Measurements from ENCODE around the gene MLKL. TPM values are rescaled to one million over a fixed set of nuclear protein-coding genes. Genes with fewer than 3 reads are reported as not detected.

Gene MLKL
- total RNA-seq, 1 experiment from 2014 or later = 4.3 TPM

GRCh38 chr16:74740795-74741304 is 40.2 kb upstream of the MLKL start (continued):
- TF ChIP-seq ZNF532 (CRISPR knock-in tag; IDR thresholded peaks at IDR 0.05; ENCODE audit: borderline replicate concordance) (no peak), AR (CRISPR knock-in tag; IDR thresholded peaks at IDR 0.05) (no peak), PRDM15 (CRISPR knock-in tag; IDR thresholded peaks at IDR 0.05) (no peak), FOXK1 (CRISPR knock-in tag; IDR thresholded peaks at IDR 0.05) (no peak)

GRCh38 chr16:74739275-74739674 is 38.6 kb upstream of the MLKL start:
- ChIA-PET POLR2A (no interaction called here), CTCF (interaction anchor here (1.2 to 2.9 kb wide), 3 partner anchors 13 to 74 kb away, joined by 4 to 30 read pairs (median 14); no protein-coding TSS in a partner anchor)
- Mint-ChIP-seq H3K4me1 (peaks cover 45% of the 10 kb centered on the region), H3K27ac (peak overlapping the region; percentile 66; the same call in 1 of the 2 replicates), H3K4me3 (no peak overlapping the region), H3K9me3 (no peaks in the 10 kb centered on the region), H3K27me3 (ENCODE audit: low read depth) (no peaks in the 10 kb centered on the region), H3K36me3 (no peaks in the 10 kb centered on the region)
- TF ChIP-seq GRHL2 (CRISPR knock-in tag; IDR thresholded peaks at IDR 0.05; ENCODE audit: insufficient replicate concordance, severe bottlenecking) (no peak), TEAD1 (CRISPR knock-in tag; IDR thresholded peaks at IDR 0.05) (no peak), MXD4 (CRISPR knock-in tag; IDR thresholded peaks at IDR 0.05; ENCODE audit: borderline replicate concordance) (no peak), ELF4 (CRISPR knock-in tag; IDR thresholded peaks at IDR 0.05; ENCODE audit: low read depth) (no peak), E2F5 (CRISPR knock-in tag; IDR thresholded peaks at IDR 0.05) (no peak), ZNF138 (CRISPR knock-in tag; conservative IDR thresholded peaks at IDR 0.05) (no peak)
- ATAC-seq (no peak), DNase-seq (ENCODE audit: low spot score) (no peak)

GRCh38 chr16:74738816-74739215 is 38.2 kb upstream of the MLKL start:
- ChIA-PET POLR2A (no interaction called here), CTCF (interaction anchor here (1.0 to 2.9 kb wide), 5 partner anchors 10 to 74 kb away, joined by 3 to 30 read pairs (median 6); no protein-coding TSS in a partner anchor)
- no peak overlapping the region for H3K27ac Mint-ChIP-seq
- no peaks in the 10 kb centered on the region for H3K27me3 Mint-ChIP-seq (ENCODE audit: low read depth)
- H3K4me3 Mint-ChIP-seq = no peak overlapping the region
- H3K4me1 Mint-ChIP-seq = peaks cover 48% of the 10 kb centered on the region
- DNase-seq (ENCODE audit: low spot score) (no peak), ATAC-seq (no peak)
- no peaks in the 10 kb centered on the region for H3K36me3 Mint-ChIP-seq
- H3K9me3 Mint-ChIP-seq = no peaks in the 10 kb centered on the region
- TF ChIP-seq HMGA2 (CRISPR knock-in tag; IDR thresholded peaks at IDR 0.05) (no peak), ZNF121 (CRISPR knock-in tag; IDR thresholded peaks at IDR 0.05) (no peak), CDX4 (CRISPR knock-in tag; IDR thresholded peaks at IDR 0.05; ENCODE audit: borderline replicate concordance) (no peak), HMGXB4 (CRISPR knock-in tag; IDR thresholded peaks at IDR 0.05) (no peak), SOX15 (CRISPR knock-in tag; IDR thresholded peaks at IDR 0.05) (no peak), ZNF232 (CRISPR knock-in tag; IDR thresholded peaks at IDR 0.05) (no peak), RELA (CRISPR knock-in tag; IDR thresholded peaks at IDR 0.05; ENCODE audit: borderline replicate concordance) (no peak), GABPB1 (CRISPR knock-in tag; IDR thresholded peaks at IDR 0.05) (no peak)

Data from WTC11 (cell line).